ENCODE results near the gene CACNG4. TPM values are rescaled to one million over a fixed set of nuclear protein-coding genes. Genes with fewer than 3 reads are reported as not detected.

The CACNG4 gene
- polyA plus RNA-seq (ENCODE audit: insufficient read length in 4 of 4), result 1 to 10 TPM; 3.6 to 4.7 (median 3.8) TPM

- no peak for DNase-seq (ENCODE audit: low read depth in 4 of 4, low spot score in 3 of 4)
Measured at GRCh38 chr17:66963909-66964771, at the start of gene CACNG4. TSS of gene CACNG4 (plus strand) at chr17:66964707. CDS start at chr17:66964912, 205 bp downstream.

- no peak for DNase-seq (ENCODE audit: low read depth in 4 of 4, low spot score in 3 of 4)
Measured at GRCh38 chr17:66915204-66915611, 49.3 kb upstream of the CACNG4 start.

DNA sequence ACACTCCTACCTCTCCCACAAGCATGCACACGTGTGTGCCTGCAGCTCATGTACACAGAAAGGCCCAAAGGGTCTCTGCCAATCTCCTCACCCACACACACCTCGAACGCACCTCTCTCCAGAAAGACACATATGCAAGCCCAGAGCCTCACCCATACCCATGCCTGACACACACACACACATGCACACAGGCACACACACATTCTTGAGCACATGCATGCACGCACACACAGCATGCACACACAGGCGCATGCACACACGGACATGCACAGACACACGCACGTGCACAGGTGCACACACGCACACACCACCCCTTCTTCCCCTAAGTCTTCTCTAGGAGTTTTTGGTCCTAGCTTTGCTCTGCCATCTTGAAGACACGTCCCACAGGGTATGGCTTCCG is 48.7 kb upstream of the CACNG4 start:
- no peak for DNase-seq (ENCODE audit: low read depth in 4 of 4, low spot score in 3 of 4)

DNA sequence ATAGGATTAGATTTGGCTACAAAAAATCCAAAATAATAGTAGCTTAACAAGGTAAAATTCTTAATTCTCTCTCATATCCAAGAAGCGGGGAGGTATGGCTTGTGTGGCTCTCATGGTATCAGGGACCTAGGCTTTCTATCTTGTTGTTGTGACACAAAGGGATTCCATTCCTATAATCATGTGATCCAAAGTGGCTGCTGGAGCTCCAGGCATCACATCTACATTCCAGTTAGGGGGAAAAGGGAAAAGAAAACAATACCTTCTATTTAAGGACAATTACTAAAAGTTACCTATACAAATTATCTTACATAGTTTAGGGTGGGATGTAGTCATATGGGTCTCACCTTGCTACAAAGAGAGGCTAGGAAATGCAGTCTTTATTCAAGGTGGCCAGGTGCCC is 47.6 kb upstream of the CACNG4 start:
- no peak for DNase-seq (ENCODE audit: low read depth in 4 of 4, low spot score in 3 of 4)

GRCh38 chr17:66918896-66919295 is 45.6 kb upstream of the CACNG4 start:
- no peak for DNase-seq (ENCODE audit: low read depth in 4 of 4, low spot score in 3 of 4)

- DNase-seq (ENCODE audit: low read depth in 4 of 4, low spot score in 3 of 4), result no peak
Measured at GRCh38 chr17:66920435-66920834, 44.1 kb upstream of the CACNG4 start.

DNA sequence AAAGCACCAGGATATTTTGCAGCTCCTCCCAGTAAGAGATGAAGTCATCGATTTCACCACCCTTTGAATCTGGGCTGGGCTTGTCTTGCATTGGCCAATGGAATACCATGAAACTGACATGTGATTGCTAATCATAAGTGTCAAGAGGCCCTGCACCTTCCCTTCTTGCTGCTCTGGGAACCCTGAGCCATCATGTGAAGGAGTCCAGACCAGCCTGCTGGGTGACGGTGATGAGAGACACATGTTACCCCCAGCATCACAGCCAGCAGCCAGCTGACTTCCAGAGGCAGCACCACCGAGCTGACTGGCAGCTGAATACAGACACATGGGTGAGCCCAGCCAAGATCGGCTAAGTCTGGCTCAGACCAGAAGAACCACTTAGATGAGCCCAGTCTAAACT is 43.6 kb upstream of the CACNG4 start:
- no peak for DNase-seq (ENCODE audit: low read depth in 4 of 4, low spot score in 3 of 4)

DNA sequence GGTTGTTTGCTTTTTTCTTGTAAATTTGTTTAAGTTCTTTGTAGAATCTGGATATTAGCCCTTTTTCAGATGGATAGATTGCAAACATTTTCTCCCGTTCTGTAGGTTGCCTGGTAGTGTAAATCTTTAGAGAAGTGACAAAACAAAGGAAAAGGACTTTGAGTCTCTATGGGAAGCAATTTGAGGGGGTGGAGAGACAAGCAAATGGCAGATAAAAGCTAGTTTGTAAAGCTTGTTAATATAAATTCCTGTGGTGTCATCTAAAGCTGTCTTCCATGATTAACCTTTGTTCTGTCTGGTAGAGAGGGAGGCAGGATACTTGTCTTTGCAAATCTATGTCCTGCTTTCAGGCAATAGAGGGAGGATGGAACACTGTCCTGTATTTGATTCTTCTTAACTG is 40.6 kb upstream of the CACNG4 start:
- no peak for DNase-seq (ENCODE audit: low read depth in 4 of 4, low spot score in 3 of 4)

- DNase-seq (ENCODE audit: low read depth in 4 of 4, low spot score in 3 of 4), result no peak
Measured at GRCh38 chr17:66925811-66926500, 38.6 kb upstream of the CACNG4 start.

DNA sequence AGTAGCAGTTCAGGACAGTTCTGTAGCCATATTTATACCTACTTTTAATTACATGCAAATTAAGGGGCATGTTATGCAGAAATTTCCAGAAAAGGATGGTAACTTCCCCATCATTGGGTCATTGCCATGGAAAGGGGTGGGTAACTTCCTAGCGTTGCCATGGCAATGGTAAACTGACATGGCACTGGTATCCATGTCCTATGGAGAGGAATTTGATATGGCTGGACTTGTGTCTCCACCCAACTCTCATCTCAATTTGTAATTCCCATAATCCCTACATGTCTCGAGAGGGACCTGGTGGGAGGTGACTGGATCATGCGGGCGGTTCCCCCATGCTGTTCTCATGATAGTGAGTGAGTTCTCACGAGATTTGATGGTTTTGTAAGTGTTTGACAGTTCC is 35.6 kb upstream of the CACNG4 start:
- no peak for DNase-seq (ENCODE audit: low read depth in 4 of 4, low spot score in 3 of 4)

GRCh38 chr17:66929591-66929990 is 34.9 kb upstream of the CACNG4 start:
- no peak for DNase-seq (ENCODE audit: low read depth in 4 of 4, low spot score in 3 of 4)

- no peak for DNase-seq (ENCODE audit: low read depth in 4 of 4, low spot score in 3 of 4)
Measured at GRCh38 chr17:66930933-66931332, 33.6 kb upstream of the CACNG4 start.

DNA sequence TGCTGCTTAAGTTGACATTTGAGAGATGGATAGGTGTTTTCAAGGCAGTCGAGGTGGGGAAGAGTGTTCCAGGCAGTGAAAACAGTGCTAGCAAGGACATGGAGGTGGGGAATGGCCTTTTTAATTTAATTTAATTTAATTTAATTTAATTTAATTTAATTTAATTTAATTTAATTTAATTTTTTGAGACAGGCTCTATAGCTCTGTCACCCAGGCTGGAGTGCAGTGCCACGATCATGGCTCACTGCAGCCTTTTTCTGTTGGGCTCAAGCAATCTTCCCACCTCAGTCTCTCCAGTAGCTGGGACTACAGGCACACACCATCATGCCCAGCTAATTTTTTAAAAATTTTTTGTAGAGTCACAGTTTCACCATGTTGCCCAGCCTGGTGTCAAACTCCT is 32.2 kb upstream of the CACNG4 start:
- DNase-seq (ENCODE audit: low read depth in 4 of 4, low spot score in 3 of 4), result no peak

- DNase-seq (ENCODE audit: low read depth in 4 of 4, low spot score in 3 of 4), result no peak
Measured at GRCh38 chr17:66934040-66934439, 30.5 kb upstream of the CACNG4 start.

- DNase-seq (ENCODE audit: low read depth in 4 of 4, low spot score in 3 of 4), result no peak
Measured at GRCh38 chr17:66935717-66936116, 28.8 kb upstream of the CACNG4 start.

DNA sequence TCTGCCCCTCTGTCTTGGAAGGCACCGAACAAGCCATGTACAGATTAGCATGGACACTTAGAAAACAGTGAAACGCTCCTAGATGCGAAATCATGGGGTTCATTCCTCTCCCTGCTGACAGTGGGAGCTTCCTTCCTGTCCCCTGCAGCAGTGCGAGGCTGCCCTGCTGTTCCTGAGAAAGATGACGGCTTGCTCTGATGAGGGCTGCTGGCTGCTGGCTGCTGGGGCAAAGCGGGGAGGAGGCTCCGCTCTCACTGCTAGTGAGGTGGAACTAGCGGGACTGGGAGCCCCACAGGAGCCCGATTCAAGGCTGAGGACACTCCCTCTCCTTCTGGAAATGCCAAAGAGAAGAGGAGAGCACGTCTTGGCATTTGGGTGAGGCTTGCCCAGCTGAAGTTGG is 25.9 kb upstream of the CACNG4 start:
- no peak for DNase-seq (ENCODE audit: low read depth in 4 of 4, low spot score in 3 of 4)

GRCh38 chr17:66939461-66940114 is 24.9 kb upstream of the CACNG4 start:
- no peak for DNase-seq (ENCODE audit: low read depth in 4 of 4, low spot score in 3 of 4)

- DNase-seq (ENCODE audit: low read depth in 4 of 4, low spot score in 3 of 4), result no peak
Measured at GRCh38 chr17:66941249-66941648, 23.3 kb upstream of the CACNG4 start.

DNA sequence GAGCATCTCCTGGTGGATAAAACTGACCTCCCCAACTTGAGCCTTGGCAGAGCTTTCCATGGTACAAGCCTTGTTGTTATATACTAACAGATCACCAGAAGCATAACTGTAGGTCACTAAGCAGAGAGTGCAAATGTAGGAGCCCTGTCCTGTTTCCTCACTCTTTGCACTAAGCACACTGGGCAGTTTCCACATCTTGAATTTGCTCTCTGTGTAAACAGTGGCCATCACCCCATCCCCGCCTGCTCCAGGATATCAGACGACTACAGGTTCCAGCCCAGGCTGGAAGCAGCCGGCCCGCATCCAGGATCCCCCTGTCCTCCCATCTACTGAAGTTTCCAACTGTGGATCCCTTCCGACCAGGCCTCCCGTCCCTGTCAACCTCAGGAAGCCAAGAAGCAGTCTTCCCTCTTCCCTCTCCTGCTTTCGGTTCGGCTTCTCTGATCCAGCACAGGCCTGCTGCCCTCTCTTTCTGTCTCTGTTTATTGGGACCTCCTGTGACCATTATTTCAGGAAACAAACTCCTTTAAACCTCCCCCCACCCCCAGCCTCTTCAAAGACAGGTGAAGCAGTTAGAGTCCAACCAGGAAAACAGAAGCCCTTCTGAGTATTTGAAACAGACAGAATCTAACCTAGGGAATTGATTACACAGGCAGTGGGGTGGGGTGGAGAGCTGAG is 22.6 kb upstream of the CACNG4 start:
- DNase-seq (ENCODE audit: low read depth in 4 of 4, low spot score in 3 of 4), result no peak

DNA sequence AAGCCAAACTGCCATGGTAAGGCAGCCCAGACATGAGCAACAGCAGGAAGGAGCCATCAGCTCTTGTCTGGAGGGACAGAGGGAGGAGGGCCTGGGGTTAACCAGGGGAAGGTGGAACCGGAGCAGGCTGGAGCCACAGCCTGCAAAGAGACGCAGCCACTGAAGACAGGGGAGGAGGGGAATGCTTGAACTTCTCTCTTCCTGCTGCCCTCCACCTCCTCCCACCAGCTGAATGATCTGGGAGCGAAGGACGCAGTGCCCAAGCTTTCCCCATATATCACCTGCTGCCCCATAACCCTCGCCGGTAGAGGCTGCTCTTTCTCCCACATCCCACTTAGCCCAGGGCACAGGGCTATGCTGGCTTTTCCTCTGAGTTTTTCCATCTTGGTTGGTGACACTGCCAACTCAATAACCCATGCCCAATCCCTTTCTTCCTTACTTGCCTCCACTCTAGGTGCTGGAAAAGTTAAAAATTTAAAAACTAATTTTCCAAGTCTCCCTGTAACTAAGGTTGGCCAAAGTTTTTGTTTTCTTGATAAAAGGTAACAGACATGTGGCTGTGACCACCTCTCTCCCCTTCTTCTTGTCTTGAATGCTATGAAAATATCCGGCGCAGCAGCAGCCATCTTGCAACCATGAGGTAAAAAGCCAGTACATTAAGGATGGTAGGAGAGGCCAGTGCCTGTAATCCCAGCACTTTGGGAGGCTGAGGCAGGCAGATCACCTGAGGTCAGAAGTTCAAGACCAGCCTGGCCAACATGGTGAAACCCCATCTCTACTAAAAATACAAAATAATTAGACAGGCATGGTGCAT is 21.8 kb upstream of the CACNG4 start:
- DNase-seq (ENCODE audit: low read depth in 4 of 4, low spot score in 3 of 4), result no peak
